ENCODE results near the gene DNAI1.

DNAI1 gene

GRCh38 chr9:34452568-34452967 lies 6.0 kb upstream of the DNAI1 start:
- H4K20me1 ChIP-seq (ENCODE audit: insufficient read depth, low read length), result 0 out of 2 replicates have a peak, but pooled peaks cover 2% of the 10 kb centered on the region
- no peaks in the 10 kb centered on the region for H3F3A ChIP-seq (ENCODE audit: insufficient read depth, low read length)
- no peak overlapping the region for H3K27ac ChIP-seq (ENCODE audit: low read depth, low read length, poor library complexity, severe bottlenecking)
- no peaks in the 10 kb centered on the region for H3K9me3 ChIP-seq (ENCODE audit: low read length)
- no peaks in the 10 kb centered on the region for H3K36me3 ChIP-seq (ENCODE audit: insufficient read depth, low read length)
- H3K9me2 ChIP-seq (ENCODE audit: low read depth, low read length), result no peaks in the 10 kb centered on the region
- no peak overlapping the region for H3K4me3 ChIP-seq (ENCODE audit: low read depth, low read length, poor library complexity, severe bottlenecking)
- no peak overlapping the region for H3K9ac ChIP-seq (ENCODE audit: low read length)
- H3K4me2 ChIP-seq (ENCODE audit: low read length), result no peak overlapping the region
- H3K4me1 ChIP-seq (ENCODE audit: insufficient read depth, low read length, severe bottlenecking), result peaks cover 11% of the 10 kb centered on the region
- H2AFZ ChIP-seq (ENCODE audit: low read length), result no peak overlapping the region
- no peaks in the 10 kb centered on the region for H3K79me2 ChIP-seq (ENCODE audit: insufficient read depth, low read length)
- no peaks in the 10 kb centered on the region for H3K27me3 ChIP-seq (ENCODE audit: insufficient read depth, low read length)
- TF ChIP-seq, protein P1, sequence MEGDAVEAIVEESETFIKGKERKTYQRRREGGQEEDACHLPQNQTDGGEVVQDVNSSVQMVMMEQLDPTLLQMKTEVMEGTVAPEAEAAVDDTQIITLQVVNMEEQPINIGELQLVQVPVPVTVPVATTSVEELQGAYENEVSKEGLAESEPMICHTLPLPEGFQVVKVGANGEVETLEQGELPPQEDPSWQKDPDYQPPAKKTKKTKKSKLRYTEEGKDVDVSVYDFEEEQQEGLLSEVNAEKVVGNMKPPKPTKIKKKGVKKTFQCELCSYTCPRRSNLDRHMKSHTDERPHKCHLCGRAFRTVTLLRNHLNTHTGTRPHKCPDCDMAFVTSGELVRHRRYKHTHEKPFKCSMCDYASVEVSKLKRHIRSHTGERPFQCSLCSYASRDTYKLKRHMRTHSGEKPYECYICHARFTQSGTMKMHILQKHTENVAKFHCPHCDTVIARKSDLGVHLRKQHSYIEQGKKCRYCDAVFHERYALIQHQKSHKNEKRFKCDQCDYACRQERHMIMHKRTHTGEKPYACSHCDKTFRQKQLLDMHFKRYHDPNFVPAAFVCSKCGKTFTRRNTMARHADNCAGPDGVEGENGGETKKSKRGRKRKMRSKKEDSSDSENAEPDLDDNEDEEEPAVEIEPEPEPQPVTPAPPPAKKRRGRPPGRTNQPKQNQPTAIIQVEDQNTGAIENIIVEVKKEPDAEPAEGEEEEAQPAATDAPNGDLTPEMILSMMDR (IDR thresholded peaks at IDR 0.05; ENCODE audit: low read length), result no peak
- no peak for TF ChIP-seq EZH2 (IDR thresholded peaks at IDR 0.05; ENCODE audit: borderline replicate concordance, low read length)

DNA sequence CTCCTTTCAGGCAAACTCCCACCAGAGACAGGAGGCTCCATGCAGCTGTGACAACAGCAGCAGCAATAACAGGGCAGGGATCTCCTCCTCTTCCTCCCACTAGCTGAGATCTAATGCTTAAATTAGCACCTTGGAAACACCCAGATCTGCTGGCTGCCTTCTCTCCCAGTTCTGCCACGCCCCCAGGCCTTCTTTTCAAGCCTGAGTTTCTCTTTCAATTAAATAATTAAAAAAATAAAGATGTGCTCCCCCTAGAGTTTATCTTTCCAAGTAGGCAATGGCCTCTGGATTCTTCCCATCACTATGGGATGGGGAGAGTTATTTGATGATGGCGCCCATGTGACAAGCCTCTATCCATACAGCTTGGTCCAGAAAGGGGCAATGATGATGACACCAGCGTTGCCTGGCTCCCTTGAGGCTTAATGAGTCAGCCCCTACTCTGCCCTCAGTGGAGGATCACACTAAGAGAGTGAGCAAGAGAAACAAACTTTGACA lies 4.0 kb upstream of the DNAI1 start:
- Histone ChIP-seq H4K20me1 (ENCODE audit: insufficient read depth, low read length) (0 out of 2 replicates have a peak, but pooled peaks cover 2% of the 10 kb centered on the region), H3K79me2 (ENCODE audit: insufficient read depth, low read length) (no peaks in the 10 kb centered on the region), H3K9ac (ENCODE audit: low read length) (no peak overlapping the region), H2AFZ (ENCODE audit: low read length) (no peak overlapping the region), H3K36me3 (ENCODE audit: insufficient read depth, low read length) (no peaks in the 10 kb centered on the region), H3K4me3 (ENCODE audit: low read depth, low read length, poor library complexity, severe bottlenecking) (no peak overlapping the region), H3K27me3 (ENCODE audit: insufficient read depth, low read length) (no peaks in the 10 kb centered on the region), H3K27ac (ENCODE audit: low read depth, low read length, poor library complexity, severe bottlenecking) (no peak overlapping the region), H3K9me2 (ENCODE audit: low read depth, low read length) (no peaks in the 10 kb centered on the region), H3F3A (ENCODE audit: insufficient read depth, low read length) (no peaks in the 10 kb centered on the region), H3K9me3 (ENCODE audit: low read length) (no peaks in the 10 kb centered on the region), H3K4me1 (ENCODE audit: insufficient read depth, low read length, severe bottlenecking) (peaks cover 17% of the 10 kb centered on the region), H3K4me2 (ENCODE audit: low read length) (no peak overlapping the region)
- TF ChIP-seq, protein P1 (IDR thresholded peaks at IDR 0.05; ENCODE audit: low read length), result no peak
- TF ChIP-seq EZH2 (IDR thresholded peaks at IDR 0.05; ENCODE audit: borderline replicate concordance, low read length), result no peak

DNA sequence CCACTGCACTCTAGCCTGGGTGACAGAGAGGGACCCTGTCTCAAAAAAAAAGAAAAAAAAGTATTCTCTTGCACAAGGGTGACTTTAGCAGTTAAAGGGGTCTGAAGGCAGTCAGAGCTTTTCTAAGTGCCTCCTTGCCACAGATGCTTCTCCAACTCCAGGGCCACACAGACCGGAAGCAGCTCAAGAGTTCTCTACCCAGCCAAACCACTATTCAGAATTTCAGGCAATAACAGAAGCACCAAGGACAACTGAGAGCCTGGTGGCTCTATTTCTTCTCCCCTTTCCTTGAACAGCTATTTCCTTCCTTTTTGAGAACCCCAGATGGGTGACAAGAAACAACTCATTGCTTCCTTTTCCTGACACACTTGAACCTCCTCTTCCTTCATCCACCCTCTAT lies 2.5 kb upstream of the DNAI1 start:
- no peak overlapping the region for H3K4me2 ChIP-seq (ENCODE audit: low read length)
- no peaks in the 10 kb centered on the region for H3K79me2 ChIP-seq (ENCODE audit: insufficient read depth, low read length)
- H3K9ac ChIP-seq (ENCODE audit: low read length), result no peak overlapping the region
- no peaks in the 10 kb centered on the region for H3K9me3 ChIP-seq (ENCODE audit: low read length)
- TF ChIP-seq, protein P1 (IDR thresholded peaks at IDR 0.05; ENCODE audit: low read length), result no peak
- no peak for TF ChIP-seq EZH2 (IDR thresholded peaks at IDR 0.05; ENCODE audit: borderline replicate concordance, low read length)
- H3K4me1 ChIP-seq (ENCODE audit: insufficient read depth, low read length, severe bottlenecking), result peaks cover 17% of the 10 kb centered on the region
- H4K20me1 ChIP-seq (ENCODE audit: insufficient read depth, low read length), result 0 out of 2 replicates have a peak, but pooled peaks cover 2% of the 10 kb centered on the region
- H3K27ac ChIP-seq (ENCODE audit: low read depth, low read length, poor library complexity, severe bottlenecking), result no peak overlapping the region
- no peak overlapping the region for H2AFZ ChIP-seq (ENCODE audit: low read length)
- H3F3A ChIP-seq (ENCODE audit: insufficient read depth, low read length), result no peaks in the 10 kb centered on the region
- no peak overlapping the region for H3K4me3 ChIP-seq (ENCODE audit: low read depth, low read length, poor library complexity, severe bottlenecking)
- H3K36me3 ChIP-seq (ENCODE audit: insufficient read depth, low read length), result no peaks in the 10 kb centered on the region
- no peaks in the 10 kb centered on the region for H3K9me2 ChIP-seq (ENCODE audit: low read depth, low read length)
- H3K27me3 ChIP-seq (ENCODE audit: insufficient read depth, low read length), result no peaks in the 10 kb centered on the region

Measured in OCI-LY1 (cell line).